C4-2B (cell line): Measurements from ENCODE around the gene GRM5.

ENCODE experiments used
- CTCF ChIP-seq: fragments of 450-650 bp; conservative IDR thresholded peaks from 2 replicates; pipeline ENCODE4 v1.5.1; 2017; ENCODE audit warnings: mild to moderate bottlenecking
- ZFX ChIP-seq: fragments of 450-650 bp; IDR thresholded peaks from 2 replicates; pipeline ENCODE4 v1.6.1; 2017

GRCh38 chr11:88478136-88478815 is 587.5 kb downstream of the GRM5 start:
- TF ChIP-seq CTCF, result no peak
- no peak for TF ChIP-seq ZFX
